IPS DF 6.9 (cell line): ENCODE measurements around the gene SPIRE1.

Experiments used
- DNase-seq: peaks from one replicate; pipeline ENCODE4 v3.0.0-alpha.2; 2013; ENCODE audit warnings: low read depth, low spot score
- H3K27ac ChIP-seq: one replicate; pipeline ENCODE4 v1.5.1; 2013; ENCODE audit warnings: low read length, control low read depth
- H3K27me3 ChIP-seq: 2 replicates; pipeline ENCODE4 v1.6.1; 2013; ENCODE audit warnings: mild to moderate bottlenecking, low read length; ENCODE audit not compliant: control insufficient read depth, insufficient read depth
- H3K36me3 ChIP-seq: 2 replicates; pipeline ENCODE4 v1.6.1; 2013; ENCODE audit warnings: low read length; ENCODE audit not compliant: control insufficient read depth, insufficient read depth
- H3K4me1 ChIP-seq: 2 replicates; pipeline ENCODE4 v1.6.1; 2013; ENCODE audit warnings: low read length; ENCODE audit not compliant: control insufficient read depth, insufficient read depth
- H3K4me3 ChIP-seq: 2 replicates; pipeline ENCODE4 v1.5.1; 2013; ENCODE audit warnings: mild to moderate bottlenecking, low read length
- H3K9me3 ChIP-seq: 2 replicates; pipeline ENCODE4 v1.6.1; 2013; ENCODE audit warnings: low read length, inconsistent platforms; ENCODE audit not compliant: control insufficient read depth, insufficient read depth
- WGBS: extraction: QIAGEN DNeasy Blood & Tissue Kit; methylation state at CpG from one replicate; pipeline ENCODE4 v1.1.7; 2013; ENCODE audit warnings: mixed read lengths, missing lambda C conversion rate; ENCODE audit not compliant: insufficient read length, insufficient coverage; 5-methylcytosine and 5-hydroxymethylcytosine counted together

The SPIRE1 gene

GRCh38 chr18:12474146-12474545 lies 183.8 kb downstream of the SPIRE1 start:
- no peak for DNase-seq
- Histone ChIP-seq H3K9me3 (no peaks in the 10 kb centered on the region), H3K4me1 (no peaks in the 10 kb centered on the region), H3K36me3 (no peaks in the 10 kb centered on the region), H3K27ac (no peak overlapping the region), H3K27me3 (no peaks in the 10 kb centered on the region), H3K4me3 (no peak overlapping the region)

DNA sequence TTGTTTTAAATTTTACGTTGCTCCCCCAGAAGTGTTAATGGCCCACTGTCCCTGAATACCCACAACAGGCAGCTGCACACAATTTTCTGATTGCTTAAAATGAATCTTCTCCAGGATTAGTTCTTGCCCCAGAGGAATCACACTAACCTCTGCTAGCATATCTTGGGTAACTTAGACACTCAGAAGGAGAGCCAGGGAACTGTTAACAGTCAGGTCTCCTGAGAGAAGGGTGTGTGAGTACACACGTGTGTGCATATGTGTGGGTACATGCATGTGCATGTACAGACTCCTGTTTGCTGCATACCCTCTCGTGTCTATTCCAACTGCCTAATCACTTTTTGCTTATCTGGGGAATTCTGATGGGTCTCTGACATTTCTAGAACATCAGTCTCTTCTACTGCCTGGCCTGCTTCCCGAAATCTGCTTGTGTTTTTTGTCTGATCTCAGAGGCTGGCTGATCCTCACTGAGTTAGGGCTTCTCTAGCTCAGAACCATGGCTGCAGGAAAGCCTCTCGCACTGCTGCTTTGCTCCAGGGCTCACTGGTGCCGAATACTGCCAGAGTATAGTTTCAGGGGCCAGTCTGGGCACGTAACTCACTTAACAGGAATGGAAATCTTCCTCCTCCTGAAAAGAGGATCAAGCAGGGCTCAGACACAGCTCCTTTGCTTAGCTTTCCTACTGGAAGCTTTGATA lies 187.4 kb downstream of the SPIRE1 start:
- no peaks in the 10 kb centered on the region for H3K9me3 ChIP-seq
- no peak overlapping the region for H3K27ac ChIP-seq
- no peak for DNase-seq
- no peaks in the 10 kb centered on the region for H3K27me3 ChIP-seq
- H3K36me3 ChIP-seq, result no peaks in the 10 kb centered on the region
- no peak overlapping the region for H3K4me3 ChIP-seq
- no peaks in the 10 kb centered on the region for H3K4me1 ChIP-seq
- WGBS, result no CpG with 5 or more reads among the region's 7 CpGs

DNA sequence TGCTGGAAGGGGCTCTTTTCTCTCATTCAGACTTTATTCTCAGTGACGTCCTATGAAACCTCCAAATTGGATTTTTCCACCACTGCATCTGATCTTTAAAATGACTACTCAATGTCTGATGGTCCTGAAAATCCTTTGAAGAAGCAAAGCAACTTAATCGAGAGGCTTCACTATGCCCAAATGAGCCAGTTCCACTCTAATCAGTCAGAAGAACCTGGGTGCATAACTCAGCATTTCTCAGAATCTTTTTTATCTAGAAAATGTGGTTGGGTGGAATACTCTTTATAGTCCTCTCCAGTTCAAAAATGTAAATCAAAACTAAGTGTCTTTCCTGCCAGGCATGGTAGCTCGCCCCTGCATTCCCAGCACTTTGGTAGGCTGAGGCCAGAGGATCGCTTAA lies 189.5 kb downstream of the SPIRE1 start:
- Histone ChIP-seq H3K27me3 (no peaks in the 10 kb centered on the region), H3K4me3 (no peak overlapping the region), H3K4me1 (no peaks in the 10 kb centered on the region), H3K9me3 (no peaks in the 10 kb centered on the region), H3K36me3 (no peaks in the 10 kb centered on the region), H3K27ac (no peak overlapping the region)
- no CpG with 5 or more reads among the region's 4 CpGs for WGBS
- DNase-seq, result no peak

- no peaks in the 10 kb centered on the region for H3K9me3 ChIP-seq
- H3K4me1 ChIP-seq, result no peaks in the 10 kb centered on the region
- no peaks in the 10 kb centered on the region for H3K36me3 ChIP-seq
- no CpG with 5 or more reads among the region's 9 CpGs for WGBS
- no peak overlapping the region for H3K4me3 ChIP-seq
- no peak for DNase-seq
- H3K27ac ChIP-seq, result no peak overlapping the region
- H3K27me3 ChIP-seq, result no peaks in the 10 kb centered on the region
These were observed 193.2 kb downstream of the SPIRE1 start for GRCh38 chr18:12464731-12465130.

DNA sequence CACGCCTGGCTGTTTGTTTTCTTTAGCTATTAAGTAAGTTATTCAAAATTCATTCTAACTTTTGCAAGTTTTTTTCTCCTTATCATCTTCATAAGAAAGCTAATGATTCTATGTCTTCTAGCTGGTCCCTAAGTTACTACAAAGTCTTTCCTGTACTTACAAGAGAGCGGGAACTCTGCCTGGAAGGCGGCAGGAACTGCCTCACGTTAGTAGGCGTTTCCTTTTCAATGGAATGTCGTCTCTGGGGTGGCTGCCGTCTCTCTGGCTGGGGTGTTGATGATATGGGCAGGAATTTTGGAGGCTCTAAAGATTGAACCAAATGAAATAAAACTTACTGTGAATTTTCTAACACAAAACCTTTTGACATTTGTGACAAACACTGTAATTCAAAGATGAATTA lies 194.7 kb downstream of the SPIRE1 start:
- no peaks in the 10 kb centered on the region for H3K36me3 ChIP-seq
- H3K27me3 ChIP-seq, result no peaks in the 10 kb centered on the region
- no peak overlapping the region for H3K4me3 ChIP-seq
- no peaks in the 10 kb centered on the region for H3K9me3 ChIP-seq
- no peaks in the 10 kb centered on the region for H3K4me1 ChIP-seq
- no CpG with 5 or more reads among the region's 7 CpGs for WGBS
- no peak for DNase-seq
- H3K27ac ChIP-seq, result no peak overlapping the region

- no peaks in the 10 kb centered on the region for H3K9me3 ChIP-seq
- no peaks in the 10 kb centered on the region for H3K4me1 ChIP-seq
- 100% methylated on average over 1 of the region's 2 CpGs for WGBS
- DNase-seq, result no peak
- no peak overlapping the region for H3K27ac ChIP-seq
- H3K27me3 ChIP-seq, result no peaks in the 10 kb centered on the region
- H3K4me3 ChIP-seq, result no peak overlapping the region
- H3K36me3 ChIP-seq, result no peaks in the 10 kb centered on the region
These were observed 195.7 kb downstream of the SPIRE1 start for GRCh38 chr18:12462242-12462641.

GRCh38 chr18:12461326-12461725 lies 196.6 kb downstream of the SPIRE1 start:
- Histone ChIP-seq H3K36me3 (no peaks in the 10 kb centered on the region), H3K4me1 (no peaks in the 10 kb centered on the region), H3K9me3 (no peaks in the 10 kb centered on the region), H3K27ac (no peak overlapping the region), H3K4me3 (no peak overlapping the region), H3K27me3 (no peaks in the 10 kb centered on the region)
- DNase-seq, result no peak
- no CpG with 5 or more reads among the region's 6 CpGs for WGBS

GRCh38 chr18:12460874-12461273 lies 197.0 kb downstream of the SPIRE1 start:
- no CpG with 5 or more reads among the region's 5 CpGs for WGBS
- no peaks in the 10 kb centered on the region for H3K36me3 ChIP-seq
- no peak overlapping the region for H3K27ac ChIP-seq
- H3K4me1 ChIP-seq, result no peaks in the 10 kb centered on the region
- no peak overlapping the region for H3K4me3 ChIP-seq
- no peak for DNase-seq
- no peaks in the 10 kb centered on the region for H3K27me3 ChIP-seq
- no peaks in the 10 kb centered on the region for H3K9me3 ChIP-seq

- H3K27me3 ChIP-seq, result no peaks in the 10 kb centered on the region
- no peaks in the 10 kb centered on the region for H3K9me3 ChIP-seq
- no peaks in the 10 kb centered on the region for H3K36me3 ChIP-seq
- no peak overlapping the region for H3K4me3 ChIP-seq
- DNase-seq, result no peak
- H3K27ac ChIP-seq, result no peak overlapping the region
- WGBS, result no CpG with 5 or more reads among the region's 7 CpGs
- no peaks in the 10 kb centered on the region for H3K4me1 ChIP-seq
These were observed 199.1 kb downstream of the SPIRE1 start for GRCh38 chr18:12458771-12459170.

DNA sequence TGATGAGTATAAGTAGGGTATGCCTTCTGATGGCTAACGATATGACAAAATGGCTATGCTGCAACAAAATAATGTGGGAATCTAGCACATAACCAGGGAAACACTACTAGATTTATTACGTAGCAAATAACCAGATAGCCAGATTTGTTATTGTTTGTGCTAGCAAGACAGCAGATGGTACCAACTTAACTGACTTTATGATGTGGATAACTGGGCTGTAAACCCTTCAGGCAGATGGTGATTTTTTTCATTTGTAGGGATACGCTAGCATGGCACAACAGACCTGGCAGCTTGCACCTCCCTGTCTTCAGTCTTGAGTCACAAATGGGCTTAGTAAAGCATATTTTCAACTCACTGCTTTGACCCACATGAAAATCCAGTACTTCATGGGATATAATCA lies 201.5 kb downstream of the SPIRE1 start:
- Histone ChIP-seq H3K36me3 (no peaks in the 10 kb centered on the region), H3K4me1 (no peaks in the 10 kb centered on the region)
- no CpG with 5 or more reads among the region's 3 CpGs for WGBS

DNA sequence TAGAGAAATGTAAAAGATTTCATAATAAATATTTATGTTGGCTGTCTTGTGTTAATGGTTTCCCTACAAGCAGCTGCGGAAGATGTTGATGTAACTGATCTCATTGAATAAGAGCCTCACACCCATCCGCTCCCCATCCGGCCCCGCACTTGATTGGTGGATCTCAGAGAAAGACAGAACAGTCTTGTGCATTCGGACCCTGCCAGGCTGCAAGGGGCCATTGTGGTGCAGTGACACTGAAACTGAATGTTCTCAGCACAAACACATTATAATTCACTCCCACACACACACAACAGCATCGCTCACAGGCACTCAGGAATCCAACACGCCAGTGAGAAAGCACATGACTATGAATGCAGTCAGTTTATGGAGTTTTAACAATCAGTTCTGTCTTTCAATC lies 202.4 kb downstream of the SPIRE1 start:
- no CpG with 5 or more reads among the region's 7 CpGs for WGBS

More for the DNA sequence above, 201.5 kb downstream of the SPIRE1 start:
- DNase-seq, result no peak
- Histone ChIP-seq H3K4me3 (no peak overlapping the region), H3K27me3 (no peaks in the 10 kb centered on the region; the same call in 1 of the 2 replicates), H3K9me3 (no peaks in the 10 kb centered on the region), H3K27ac (no peak overlapping the region)

More for the DNA sequence above, 202.4 kb downstream of the SPIRE1 start:
- H3K9me3 ChIP-seq, result no peaks in the 10 kb centered on the region
- H3K4me3 ChIP-seq, result no peak overlapping the region
- no peaks in the 10 kb centered on the region for H3K36me3 ChIP-seq
- H3K27me3 ChIP-seq, result no peaks in the 10 kb centered on the region; the same call in 1 of the 2 replicates
- H3K27ac ChIP-seq, result no peak overlapping the region
- DNase-seq, result no peak
- no peaks in the 10 kb centered on the region for H3K4me1 ChIP-seq
